Measurements from ENCODE around the gene TMEM271.
A peak's percentile ranks its signal among the peaks of the same experiment; 100 is the strongest.
"Not testable (repeated sequence)": the region's sequence is repeated elsewhere in the genome, so short reads cannot be mapped to it uniquely, and the experiment has no call there.

TMEM271 gene

DNA sequence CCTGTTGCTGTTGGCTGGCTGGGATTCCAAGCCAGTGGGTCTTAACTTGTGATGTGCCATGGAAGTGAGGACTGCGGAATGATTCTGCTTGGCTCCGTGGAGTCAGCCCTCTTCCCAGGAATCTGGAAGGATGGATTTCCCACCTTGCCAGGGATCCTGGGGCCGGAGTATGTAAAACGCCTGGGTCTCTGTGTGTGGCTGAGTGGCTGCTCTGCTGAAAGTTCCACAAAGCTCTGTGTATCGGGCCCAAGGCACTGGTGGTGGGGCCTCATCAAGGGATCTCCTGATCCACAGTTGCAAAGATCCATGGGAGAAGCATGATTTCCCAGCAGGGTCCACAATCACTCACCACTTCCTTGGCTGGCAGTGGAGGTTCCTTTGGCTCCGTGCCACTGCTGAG is 24.1 kb upstream of the TMEM271 start:
- Mint-ChIP-seq H3K9me3 (peaks cover 10% of the 10 kb centered on the region), H3K4me1 (ENCODE audit: low read depth) (peaks cover 4% of the 10 kb centered on the region)

DNA sequence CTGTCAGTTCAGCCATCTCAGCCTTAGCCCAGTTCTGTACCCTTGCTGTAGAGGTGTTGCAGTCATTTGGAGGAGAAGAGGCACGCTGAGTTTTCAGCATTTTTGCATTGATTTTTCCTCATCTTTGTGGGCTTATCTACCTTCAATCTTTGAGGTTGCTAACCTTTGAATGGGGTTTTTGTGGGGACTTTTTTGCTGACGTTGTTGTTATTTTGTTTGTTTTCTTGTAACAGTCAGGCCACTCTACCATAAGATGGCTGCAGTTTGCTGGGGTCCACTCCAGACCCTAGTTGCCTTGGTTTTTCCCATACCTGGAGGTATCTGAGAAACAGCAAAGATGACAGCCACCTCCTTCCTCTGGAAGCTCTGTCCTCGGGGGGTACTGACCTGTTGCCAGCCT is 22.8 kb upstream of the TMEM271 start:
- Mint-ChIP-seq H3K27me3 (ENCODE audit: low read depth) (peaks cover 6% of the 10 kb centered on the region), H3K4me3 (no peak overlapping the region), H3K27ac (no peak overlapping the region), H3K9me3 (peaks cover 10% of the 10 kb centered on the region), H3K36me3 (ENCODE audit: low read depth) (no peaks in the 10 kb centered on the region), H3K4me1 (ENCODE audit: low read depth) (peaks cover 2% of the 10 kb centered on the region)

More for the DNA sequence above, 24.1 kb upstream of the TMEM271 start:
- Mint-ChIP-seq H3K27me3 (ENCODE audit: low read depth) (peaks cover 6% of the 10 kb centered on the region), H3K27ac (no peak overlapping the region), H3K4me3 (no peak overlapping the region), H3K36me3 (ENCODE audit: low read depth) (no peaks in the 10 kb centered on the region)

- no peaks in the 10 kb centered on the region for H3K4me1 Mint-ChIP-seq (ENCODE audit: low read depth)
- H3K27ac Mint-ChIP-seq = no peak overlapping the region
- peaks cover 30% of the 10 kb centered on the region for H3K9me3 Mint-ChIP-seq
- H3K27me3 Mint-ChIP-seq (ENCODE audit: low read depth) = peaks cover 6% of the 10 kb centered on the region
- H3K36me3 Mint-ChIP-seq (ENCODE audit: low read depth) = no peaks in the 10 kb centered on the region
- no peak overlapping the region for H3K4me3 Mint-ChIP-seq
Observed at GRCh38 chr4:592825-593520, 16.9 kb upstream of the TMEM271 start.

DNA sequence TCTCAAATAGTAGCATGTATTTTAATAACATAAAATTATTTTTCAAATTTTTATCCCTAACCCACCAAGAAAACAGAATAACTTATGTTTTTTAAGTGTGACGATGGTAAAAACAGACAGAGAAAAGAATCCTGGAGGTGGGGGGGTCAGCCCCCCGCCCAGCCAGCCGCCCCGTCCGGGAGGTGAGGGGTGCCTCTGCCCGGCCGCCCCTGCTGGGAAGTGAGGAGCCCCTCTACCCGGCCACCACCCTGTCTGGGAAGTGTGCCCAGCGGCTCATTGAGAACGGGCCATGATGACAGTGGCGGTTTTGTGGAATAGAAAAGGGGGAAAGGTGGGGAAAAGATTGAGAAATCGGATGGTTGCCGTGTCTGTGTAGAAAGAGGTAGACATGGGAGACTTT is 16.1 kb upstream of the TMEM271 start:
- not testable (repeated sequence) for H3K4me3 Mint-ChIP-seq; H3K4me1 Mint-ChIP-seq (ENCODE audit: low read depth); H3K27me3 Mint-ChIP-seq (ENCODE audit: low read depth); H3K27ac Mint-ChIP-seq; H3K36me3 Mint-ChIP-seq (ENCODE audit: low read depth)
- peaks cover 36% of the 10 kb centered on the region for H3K9me3 Mint-ChIP-seq

- H3K4me3 Mint-ChIP-seq = no peak overlapping the region
- H3K36me3 Mint-ChIP-seq (ENCODE audit: low read depth) = no peaks in the 10 kb centered on the region
- peaks cover 2% of the 10 kb centered on the region for H3K27me3 Mint-ChIP-seq (ENCODE audit: low read depth)
- H3K9me3 Mint-ChIP-seq = peaks cover 39% of the 10 kb centered on the region
- H3K27ac Mint-ChIP-seq = no peak overlapping the region
- H3K4me1 Mint-ChIP-seq (ENCODE audit: low read depth) = no peaks in the 10 kb centered on the region
Observed at GRCh38 chr4:590313-590841, 14.3 kb upstream of the TMEM271 start.

DNA sequence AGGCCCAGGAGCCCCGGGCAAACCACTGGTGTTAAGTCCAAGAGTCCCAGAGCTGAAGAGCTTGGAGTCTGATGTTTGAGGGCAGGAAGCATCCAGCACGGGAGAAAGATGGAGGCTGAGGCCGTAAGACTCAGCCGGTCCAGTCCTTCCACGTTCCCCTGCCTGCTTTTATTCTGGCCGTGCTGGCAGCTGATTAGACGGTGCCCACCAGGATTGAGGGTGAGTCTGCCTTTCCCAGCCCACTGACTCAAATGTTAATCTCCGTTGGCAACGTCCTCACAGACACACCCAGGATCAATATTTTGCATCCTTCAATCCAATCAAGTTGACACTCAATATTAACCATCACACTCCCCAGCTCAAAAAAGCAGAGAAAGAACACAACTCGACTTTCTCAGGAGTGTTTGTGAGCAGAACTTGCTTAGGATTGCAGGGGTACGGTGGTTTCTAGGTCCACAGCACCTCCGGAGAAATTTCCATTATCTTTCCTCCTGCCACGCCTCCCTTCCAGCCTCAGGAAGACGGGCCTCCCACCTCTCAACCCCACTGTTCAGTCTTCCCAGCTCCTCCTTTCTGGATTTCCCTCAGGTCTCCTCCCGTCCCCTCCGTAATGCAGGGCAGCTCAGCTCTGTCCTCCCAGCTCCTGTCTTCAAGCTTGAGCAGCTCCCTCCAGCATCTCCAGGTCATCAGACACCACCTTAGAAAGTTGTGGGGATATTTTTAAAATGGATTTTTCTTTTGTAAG is 13.3 kb upstream of the TMEM271 start:
- no peaks in the 10 kb centered on the region for H3K4me1 Mint-ChIP-seq (ENCODE audit: low read depth)
- H3K27ac Mint-ChIP-seq = no peak overlapping the region
- no peaks in the 10 kb centered on the region for H3K36me3 Mint-ChIP-seq (ENCODE audit: low read depth)
- H3K4me3 Mint-ChIP-seq = no peak overlapping the region
- H3K27me3 Mint-ChIP-seq (ENCODE audit: low read depth) = no peaks in the 10 kb centered on the region
- H3K9me3 Mint-ChIP-seq = peaks cover 40% of the 10 kb centered on the region

DNA sequence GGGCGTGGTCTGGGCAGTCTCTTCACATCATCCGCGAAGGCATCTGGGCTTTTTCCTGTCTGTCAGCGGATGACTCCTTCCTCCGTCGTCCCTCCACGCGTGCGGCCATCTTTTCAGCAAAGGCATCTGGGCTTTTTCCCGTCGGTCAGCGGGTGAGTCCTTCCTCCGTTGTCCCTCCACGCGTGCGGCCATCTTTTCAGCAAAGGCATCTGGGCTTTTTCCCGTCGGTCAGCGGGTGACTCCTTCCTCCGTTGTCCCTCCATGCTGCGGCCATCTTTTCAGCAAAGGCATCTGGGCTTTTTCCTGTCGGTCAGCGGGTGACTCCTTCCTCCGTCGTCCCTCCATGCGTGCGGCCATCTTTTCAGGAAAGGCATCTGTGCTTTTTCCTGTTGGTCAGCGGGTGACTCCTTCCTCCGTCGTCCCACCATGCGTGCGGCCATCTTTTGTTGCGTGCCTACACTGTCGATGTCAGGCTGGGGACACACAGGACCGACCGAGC is 12.3 kb upstream of the TMEM271 start:
- no peaks in the 10 kb centered on the region for H3K4me1 Mint-ChIP-seq (ENCODE audit: low read depth)
- no peaks in the 10 kb centered on the region for H3K36me3 Mint-ChIP-seq (ENCODE audit: low read depth)
- no peaks in the 10 kb centered on the region for H3K27me3 Mint-ChIP-seq (ENCODE audit: low read depth)
- H3K27ac Mint-ChIP-seq = no peak overlapping the region
- H3K4me3 Mint-ChIP-seq = no peak overlapping the region
- peaks cover 46% of the 10 kb centered on the region for H3K9me3 Mint-ChIP-seq

GRCh38 chr4:587671-588350 is 11.7 kb upstream of the TMEM271 start:
- H3K4me1 Mint-ChIP-seq (ENCODE audit: low read depth) = no peaks in the 10 kb centered on the region
- no peaks in the 10 kb centered on the region for H3K36me3 Mint-ChIP-seq (ENCODE audit: low read depth)
- no peak overlapping the region for H3K4me3 Mint-ChIP-seq
- H3K27ac Mint-ChIP-seq = no peak overlapping the region
- H3K27me3 Mint-ChIP-seq (ENCODE audit: low read depth) = no peaks in the 10 kb centered on the region
- peaks cover 48% of the 10 kb centered on the region for H3K9me3 Mint-ChIP-seq

DNA sequence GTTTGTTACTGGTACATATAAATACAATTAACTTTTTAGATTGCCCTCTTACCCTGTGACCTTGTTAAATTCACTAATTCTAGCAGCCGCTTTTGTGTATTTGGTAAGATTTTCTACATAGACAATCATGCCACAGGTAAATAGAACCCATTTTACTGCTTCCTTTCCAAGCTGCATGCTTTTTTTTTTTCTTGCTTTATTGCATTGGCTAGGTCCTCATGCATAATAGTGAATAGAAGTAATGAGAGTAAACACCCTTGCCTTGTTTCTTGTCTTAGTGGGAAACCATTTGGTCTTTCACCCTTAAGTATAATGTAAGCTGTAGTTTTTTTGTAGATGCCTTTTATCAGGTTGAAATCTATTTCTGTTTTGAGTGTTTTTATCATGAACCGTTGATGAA is 7.7 kb upstream of the TMEM271 start:
- no peaks in the 10 kb centered on the region for H3K36me3 Mint-ChIP-seq (ENCODE audit: low read depth)
- no peaks in the 10 kb centered on the region for H3K4me1 Mint-ChIP-seq (ENCODE audit: low read depth)
- no peak overlapping the region for H3K27ac Mint-ChIP-seq
- H3K4me3 Mint-ChIP-seq = no peak overlapping the region
- peaks cover 44% of the 10 kb centered on the region for H3K9me3 Mint-ChIP-seq
- peaks cover 25% of the 10 kb centered on the region for H3K27me3 Mint-ChIP-seq (ENCODE audit: low read depth)

- Mint-ChIP-seq H3K4me1 (ENCODE audit: low read depth) (peaks cover 2% of the 10 kb centered on the region), H3K27ac (no peak overlapping the region), H3K4me3 (no peak overlapping the region), H3K36me3 (ENCODE audit: low read depth) (no peaks in the 10 kb centered on the region), H3K9me3 (peaks cover 35% of the 10 kb centered on the region), H3K27me3 (ENCODE audit: low read depth) (peaks cover 43% of the 10 kb centered on the region)
Observed at GRCh38 chr4:581753-582361, 5.8 kb upstream of the TMEM271 start.

DNA sequence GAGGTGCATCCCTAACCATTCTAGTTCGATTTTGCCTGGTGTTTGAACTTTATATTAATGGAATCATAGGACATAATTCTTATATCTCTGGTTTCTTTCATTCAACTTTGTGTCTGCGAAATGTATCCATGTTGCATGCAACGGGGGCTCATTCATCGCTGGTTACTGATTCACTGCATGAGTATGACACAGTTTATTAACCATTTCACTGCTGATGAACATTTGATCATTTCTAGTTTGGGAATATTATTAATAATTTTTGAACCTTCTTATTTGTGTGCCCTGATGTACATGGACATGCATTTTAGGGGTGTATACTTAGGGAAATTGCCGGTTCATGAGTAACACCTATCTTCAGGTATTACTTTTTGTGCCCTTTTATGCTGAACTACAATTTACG is 5.1 kb upstream of the TMEM271 start:
- H3K4me3 Mint-ChIP-seq = no peak overlapping the region
- H3K9me3 Mint-ChIP-seq = peaks cover 31% of the 10 kb centered on the region
- peaks cover 44% of the 10 kb centered on the region for H3K27me3 Mint-ChIP-seq (ENCODE audit: low read depth)
- H3K27ac Mint-ChIP-seq = peak overlapping the region; percentile 26
- H3K4me1 Mint-ChIP-seq (ENCODE audit: low read depth) = peaks cover 2% of the 10 kb centered on the region
- no peaks in the 10 kb centered on the region for H3K36me3 Mint-ChIP-seq (ENCODE audit: low read depth)

GRCh38 chr4:579543-580175 is 3.6 kb upstream of the TMEM271 start:
- H3K36me3 Mint-ChIP-seq (ENCODE audit: low read depth) = no peaks in the 10 kb centered on the region
- H3K4me1 Mint-ChIP-seq (ENCODE audit: low read depth) = peaks cover 2% of the 10 kb centered on the region
- peaks cover 44% of the 10 kb centered on the region for H3K27me3 Mint-ChIP-seq (ENCODE audit: low read depth)
- H3K9me3 Mint-ChIP-seq = peaks cover 22% of the 10 kb centered on the region
- no peak overlapping the region for H3K4me3 Mint-ChIP-seq
- H3K27ac Mint-ChIP-seq = no peak overlapping the region

DNA sequence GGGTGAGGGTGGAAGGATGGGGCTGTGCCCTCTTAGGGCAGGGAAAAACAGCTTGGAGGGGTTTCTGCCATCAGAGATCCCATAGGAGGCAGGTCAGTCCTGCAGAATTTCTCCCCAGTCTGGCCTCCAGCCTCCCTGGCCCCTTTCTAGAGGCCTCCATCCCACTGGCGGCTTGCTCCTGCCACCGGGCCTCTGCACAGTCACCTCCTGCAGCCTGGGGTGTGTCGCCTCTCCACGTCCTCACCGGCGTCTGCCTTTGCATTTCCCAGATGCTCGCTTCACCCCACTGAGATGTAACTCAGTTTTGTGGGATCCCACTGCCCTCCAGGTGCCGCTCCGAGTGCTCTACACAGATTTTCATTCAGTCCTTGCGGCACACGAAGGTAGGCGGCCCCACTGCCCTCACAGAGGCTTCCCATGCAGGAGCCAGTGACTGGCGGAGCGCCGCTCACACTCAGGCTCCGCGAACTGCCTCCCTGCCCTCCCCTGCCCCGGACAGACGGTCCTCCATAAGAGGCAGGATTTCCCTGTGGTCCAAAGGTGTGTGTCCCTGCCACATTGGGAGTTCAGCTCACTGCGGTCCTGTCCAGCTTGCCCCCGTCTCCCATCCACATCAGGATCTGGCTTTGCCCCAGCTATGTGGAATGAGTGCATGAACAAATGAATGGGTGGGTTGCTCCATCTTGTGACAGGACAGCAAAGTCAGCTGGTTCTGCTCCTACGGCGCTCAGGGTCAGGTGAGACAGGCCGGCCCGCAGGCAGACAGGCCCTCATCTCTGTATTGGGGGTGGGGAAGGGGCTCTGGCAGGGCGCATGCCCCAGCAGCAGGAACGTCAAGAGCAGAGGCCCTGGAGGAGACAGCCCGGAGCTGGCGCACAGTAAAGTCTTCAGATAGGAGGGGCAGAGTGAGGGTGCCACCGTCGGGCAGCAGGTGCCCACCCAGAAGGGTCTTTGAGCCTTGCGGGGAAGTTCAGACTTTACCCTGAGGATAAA is 2.7 kb upstream of the TMEM271 start:
- H3K9me3 Mint-ChIP-seq = peaks cover 15% of the 10 kb centered on the region
- H3K27ac Mint-ChIP-seq = no peak overlapping the region
- H3K4me3 Mint-ChIP-seq = no peak overlapping the region
- peaks cover 53% of the 10 kb centered on the region for H3K27me3 Mint-ChIP-seq (ENCODE audit: low read depth)
- peaks cover 2% of the 10 kb centered on the region for H3K36me3 Mint-ChIP-seq (ENCODE audit: low read depth)
- H3K4me1 Mint-ChIP-seq (ENCODE audit: low read depth) = peaks cover 3% of the 10 kb centered on the region
